Parathyroid adenoma (tissue), 2 donors: ENCODE results near the gene PRPS2.

Source experiments
- H2AFZ ChIP-seq: fragments of 300-600 bp; sonication (generic); one replicate; pipeline ENCODE4 v1.7.0; 2017; ENCODE audit warnings: antibody characterized with exemption, mild to moderate bottlenecking
- H3K27ac ChIP-seq: fragments of 300-600 bp; sonication (generic); one replicate; pipeline ENCODE4 v1.7.0; 2017
- H3K27me3 ChIP-seq: fragments of 300-600 bp; sonication (generic); one replicate; pipeline ENCODE4 v1.7.0; 2017; ENCODE audit warnings: low read length; ENCODE audit not compliant: control insufficient read depth, insufficient read depth
- H3K36me3 ChIP-seq: fragments of 300-600 bp; sonication (generic); one replicate; pipeline ENCODE4 v1.7.0; 2017; ENCODE audit warnings: low read length; ENCODE audit not compliant: control insufficient read depth, insufficient read depth
- H3K4me1 ChIP-seq: fragments of 300-600 bp; sonication (generic); one replicate; pipeline ENCODE4 v1.7.0; 2017; ENCODE audit warnings: control low read depth
- H3K4me2 ChIP-seq: fragments of 300-600 bp; sonication (generic); one replicate; pipeline ENCODE4 v1.7.0; 2017; ENCODE audit warnings: low read length
- H3K4me3 ChIP-seq: fragments of 300-600 bp; sonication (generic); one replicate; pipeline ENCODE4 v1.7.0; 2017; ENCODE audit warnings: low read depth, low read length
- H3K79me2 ChIP-seq: fragments of 300-600 bp; sonication (generic); one replicate; pipeline ENCODE4 v1.7.0; 2017; ENCODE audit warnings: control low read depth
- H3K9ac ChIP-seq: fragments of 300-600 bp; sonication (generic); one replicate; pipeline ENCODE4 v1.7.0; 2017; ENCODE audit warnings: mild to moderate bottlenecking
- H3K9me3 ChIP-seq: fragments of 300-600 bp; sonication (generic); one replicate; pipeline ENCODE4 v1.7.0; 2017; ENCODE audit warnings: low read length; ENCODE audit not compliant: control insufficient read depth
- TF ChIP-seq, protein P1 (sequence below): fragments of 300-600 bp; sonication (generic); IDR thresholded peaks from one replicate; pipeline ENCODE4 v1.7.0; 2017; ENCODE audit warnings: antibody characterized with exemption, mild to moderate bottlenecking
- donor health status: primary hyperparathyroidism.

Gene PRPS2

DNA sequence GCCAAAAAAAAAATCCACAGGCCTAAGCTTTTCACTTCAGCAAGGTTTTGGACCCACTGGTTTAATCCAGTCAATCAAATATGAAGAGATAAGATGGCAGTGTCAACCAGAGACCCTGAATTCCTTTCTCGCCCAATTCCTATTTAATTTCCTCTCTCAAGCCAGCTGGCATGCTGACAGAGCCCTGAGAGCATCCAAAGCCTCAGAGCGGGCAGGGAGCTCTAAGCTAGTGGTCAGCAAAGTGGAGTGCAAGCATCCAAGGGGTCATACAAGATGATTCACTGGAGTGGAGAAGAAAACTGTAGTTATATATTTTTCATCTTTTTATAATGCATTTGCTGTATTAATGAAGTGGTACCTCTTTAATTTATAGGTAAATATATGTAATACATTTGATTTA, 37.8 kb upstream of the PRPS2 start:
- Histone ChIP-seq H3K27me3 (no peaks in the 10 kb centered on the region), H3K9ac (no peak overlapping the region), H3K4me2 (no peak overlapping the region), H3K79me2 (no peaks in the 10 kb centered on the region), H3K27ac (no peak overlapping the region), H3K9me3 (no peaks in the 10 kb centered on the region), H3K4me1 (no peaks in the 10 kb centered on the region), H3K4me3 (no peak overlapping the region), H2AFZ (no peak overlapping the region), H3K36me3 (no peaks in the 10 kb centered on the region)
- TF ChIP-seq, protein P1, sequence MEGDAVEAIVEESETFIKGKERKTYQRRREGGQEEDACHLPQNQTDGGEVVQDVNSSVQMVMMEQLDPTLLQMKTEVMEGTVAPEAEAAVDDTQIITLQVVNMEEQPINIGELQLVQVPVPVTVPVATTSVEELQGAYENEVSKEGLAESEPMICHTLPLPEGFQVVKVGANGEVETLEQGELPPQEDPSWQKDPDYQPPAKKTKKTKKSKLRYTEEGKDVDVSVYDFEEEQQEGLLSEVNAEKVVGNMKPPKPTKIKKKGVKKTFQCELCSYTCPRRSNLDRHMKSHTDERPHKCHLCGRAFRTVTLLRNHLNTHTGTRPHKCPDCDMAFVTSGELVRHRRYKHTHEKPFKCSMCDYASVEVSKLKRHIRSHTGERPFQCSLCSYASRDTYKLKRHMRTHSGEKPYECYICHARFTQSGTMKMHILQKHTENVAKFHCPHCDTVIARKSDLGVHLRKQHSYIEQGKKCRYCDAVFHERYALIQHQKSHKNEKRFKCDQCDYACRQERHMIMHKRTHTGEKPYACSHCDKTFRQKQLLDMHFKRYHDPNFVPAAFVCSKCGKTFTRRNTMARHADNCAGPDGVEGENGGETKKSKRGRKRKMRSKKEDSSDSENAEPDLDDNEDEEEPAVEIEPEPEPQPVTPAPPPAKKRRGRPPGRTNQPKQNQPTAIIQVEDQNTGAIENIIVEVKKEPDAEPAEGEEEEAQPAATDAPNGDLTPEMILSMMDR = no peak

DNA sequence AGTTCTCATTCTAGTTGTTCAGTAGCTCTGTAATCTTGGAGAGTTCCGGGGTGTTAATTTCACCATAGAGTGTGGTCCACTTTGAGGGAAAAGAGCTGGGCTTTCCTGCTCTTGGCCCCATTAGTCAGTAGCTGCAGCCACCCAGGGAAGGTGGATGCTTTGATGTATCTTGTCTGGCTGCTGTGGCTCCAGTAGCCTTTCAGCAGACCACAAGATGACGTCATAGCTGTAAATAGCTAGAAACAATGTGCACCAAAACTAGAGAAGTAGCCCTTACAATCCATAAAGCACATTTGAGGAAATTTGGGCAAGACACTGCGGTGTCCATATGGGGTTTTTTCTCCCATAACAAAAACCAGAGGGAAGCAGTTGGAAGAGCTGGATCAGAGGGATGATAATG, 32.9 kb upstream of the PRPS2 start:
- no peak overlapping the region for H3K9ac ChIP-seq
- H3K36me3 ChIP-seq = no peaks in the 10 kb centered on the region
- no peaks in the 10 kb centered on the region for H3K4me1 ChIP-seq
- H3K79me2 ChIP-seq = no peaks in the 10 kb centered on the region
- no peak overlapping the region for H3K27ac ChIP-seq
- H3K4me3 ChIP-seq = no peak overlapping the region
- no peaks in the 10 kb centered on the region for H3K27me3 ChIP-seq
- no peak overlapping the region for H3K4me2 ChIP-seq
- H2AFZ ChIP-seq = no peak overlapping the region
- H3K9me3 ChIP-seq = no peaks in the 10 kb centered on the region
- TF ChIP-seq, protein P1 = no peak

DNA sequence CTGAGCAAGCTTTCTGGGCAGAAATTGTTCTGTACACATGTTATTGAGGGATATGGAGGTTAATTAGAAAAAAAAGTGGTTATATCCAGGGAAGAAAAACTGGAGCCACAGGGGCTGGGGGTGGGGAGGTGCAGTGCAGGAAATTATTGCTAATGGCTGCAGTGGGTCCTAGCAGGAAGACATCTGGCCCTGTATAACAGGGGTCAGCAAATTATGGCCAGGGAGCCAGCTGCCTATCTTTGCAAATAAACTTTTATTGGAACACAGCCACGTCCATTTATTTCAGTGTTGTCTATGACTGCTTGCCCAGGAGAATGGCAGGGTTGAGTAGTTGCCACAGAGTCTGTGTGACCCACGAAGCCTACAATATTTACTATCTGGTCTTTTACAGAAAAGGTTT, 23.4 kb upstream of the PRPS2 start:
- Histone ChIP-seq H3K4me2 (no peak overlapping the region), H3K9me3 (no peaks in the 10 kb centered on the region), H3K9ac (no peak overlapping the region), H3K36me3 (no peaks in the 10 kb centered on the region), H3K27me3 (no peaks in the 10 kb centered on the region), H3K27ac (no peak overlapping the region), H3K4me3 (no peak overlapping the region), H3K79me2 (no peaks in the 10 kb centered on the region), H2AFZ (no peak overlapping the region), H3K4me1 (no peaks in the 10 kb centered on the region)
- TF ChIP-seq, protein P1 = no peak

DNA sequence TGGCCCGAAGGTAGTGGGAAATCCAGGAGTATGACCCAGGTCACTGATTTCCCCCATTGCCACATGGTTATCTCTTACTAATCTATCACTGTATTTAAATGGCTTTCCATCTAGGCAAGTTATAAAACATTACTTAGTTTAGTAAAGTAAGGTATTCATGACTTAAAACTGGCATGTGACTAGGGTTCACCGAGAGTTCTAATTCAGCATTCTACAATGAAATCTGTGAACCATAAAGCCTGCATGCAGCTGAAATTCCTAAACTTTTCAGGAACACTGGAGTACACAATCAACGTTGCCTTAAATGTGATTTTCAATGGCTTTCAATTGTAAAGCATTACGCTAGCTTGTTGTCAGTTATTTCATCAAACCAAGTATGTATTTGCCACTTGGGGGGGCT, 22.7 kb upstream of the PRPS2 start:
- Histone ChIP-seq H3K36me3 (no peaks in the 10 kb centered on the region), H3K27ac (no peak overlapping the region), H3K9me3 (no peaks in the 10 kb centered on the region), H3K4me3 (no peak overlapping the region), H3K27me3 (no peaks in the 10 kb centered on the region), H3K9ac (no peak overlapping the region), H3K4me2 (no peak overlapping the region), H3K4me1 (no peaks in the 10 kb centered on the region), H2AFZ (no peak overlapping the region), H3K79me2 (no peaks in the 10 kb centered on the region)
- TF ChIP-seq, protein P1 = no peak

DNA sequence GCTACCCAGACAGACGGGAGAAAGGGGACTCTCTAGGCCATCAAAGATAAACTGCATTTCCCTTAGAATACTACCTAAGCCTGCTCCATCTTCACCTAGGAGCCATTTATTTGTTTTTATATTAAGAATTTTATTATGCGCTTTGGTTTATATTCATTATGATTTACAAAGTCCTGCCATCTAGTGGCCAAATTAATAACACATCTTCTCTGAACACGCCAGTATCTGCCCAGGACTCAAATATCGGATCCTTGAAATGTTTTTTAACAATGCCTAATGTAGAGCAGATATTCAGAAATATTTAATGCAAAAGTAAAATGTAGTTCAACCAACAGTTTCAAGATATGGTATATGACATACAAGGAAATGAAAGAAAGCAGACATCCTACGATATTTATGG, 20.8 kb upstream of the PRPS2 start:
- Histone ChIP-seq H3K4me1 (no peaks in the 10 kb centered on the region), H3K27ac (no peak overlapping the region), H3K4me2 (no peak overlapping the region), H3K4me3 (no peak overlapping the region), H3K9me3 (no peaks in the 10 kb centered on the region), H3K27me3 (no peaks in the 10 kb centered on the region), H2AFZ (no peak overlapping the region), H3K9ac (no peak overlapping the region), H3K79me2 (no peaks in the 10 kb centered on the region), H3K36me3 (no peaks in the 10 kb centered on the region)
- TF ChIP-seq, protein P1 = peak; percentile 41
